ENCODE results near the gene OR51I2.

Gene OR51I2, protein sequence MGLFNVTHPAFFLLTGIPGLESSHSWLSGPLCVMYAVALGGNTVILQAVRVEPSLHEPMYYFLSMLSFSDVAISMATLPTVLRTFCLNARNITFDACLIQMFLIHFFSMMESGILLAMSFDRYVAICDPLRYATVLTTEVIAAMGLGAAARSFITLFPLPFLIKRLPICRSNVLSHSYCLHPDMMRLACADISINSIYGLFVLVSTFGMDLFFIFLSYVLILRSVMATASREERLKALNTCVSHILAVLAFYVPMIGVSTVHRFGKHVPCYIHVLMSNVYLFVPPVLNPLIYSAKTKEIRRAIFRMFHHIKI

DNA sequence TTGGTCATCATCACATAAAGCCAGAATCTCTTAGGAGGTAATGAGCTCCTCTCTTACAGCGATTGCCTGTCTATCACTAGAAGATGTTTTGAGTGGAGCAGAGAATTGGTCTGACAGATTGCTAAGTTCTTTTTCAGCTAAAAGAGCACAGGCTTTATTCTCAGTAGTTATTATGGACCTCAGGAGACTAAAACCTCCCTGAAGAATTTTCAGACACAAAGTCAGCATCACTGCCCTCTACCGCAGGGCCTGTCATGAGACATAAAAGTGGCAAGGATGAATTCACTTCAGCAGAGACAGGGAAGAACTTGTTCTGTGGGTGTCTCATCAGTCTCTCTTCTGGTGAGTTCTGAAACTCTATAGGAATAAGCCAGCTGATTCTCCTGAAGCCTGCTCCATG is at the start of gene OR51I2:
OR51I2 (plus strand) TSS at position 301 of the 400 bp plus-strand sequence. CDS start 4,166 bp downstream, outside the sequence.
- TF ChIP-seq POLR2A (IDR thresholded peaks at IDR 0.05; ENCODE audit: low read depth, low read length): no peak
- FAIRE-seq: peak; percentile 52

DNA sequence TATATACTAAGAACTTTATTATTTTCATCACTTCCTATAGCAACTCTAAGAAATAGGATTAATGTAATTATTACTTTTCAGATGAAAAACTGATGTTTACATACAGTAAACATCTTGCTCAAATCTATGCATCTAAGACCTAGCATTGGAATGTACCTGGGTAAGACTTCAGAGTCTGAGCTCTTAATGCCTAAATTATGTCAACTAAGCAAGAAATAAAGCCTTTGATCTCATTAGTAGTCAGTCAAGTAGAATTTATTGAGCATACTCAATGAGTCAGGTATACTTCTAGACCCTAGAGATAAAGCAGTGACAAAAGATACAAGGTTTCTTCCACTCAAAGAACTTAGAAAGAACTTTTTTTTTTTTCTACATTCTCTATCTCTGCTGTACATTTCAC is 44.0 kb upstream of the OR51I2 start:
- FAIRE-seq: peak; percentile 61
- TF ChIP-seq POLR2A (IDR thresholded peaks at IDR 0.05; ENCODE audit: low read depth, low read length): no peak

More for the DNA sequence above, at the start of gene OR51I2:
- DNase-seq (ENCODE audit: insufficient read length, low spot score): no peak

DNA sequence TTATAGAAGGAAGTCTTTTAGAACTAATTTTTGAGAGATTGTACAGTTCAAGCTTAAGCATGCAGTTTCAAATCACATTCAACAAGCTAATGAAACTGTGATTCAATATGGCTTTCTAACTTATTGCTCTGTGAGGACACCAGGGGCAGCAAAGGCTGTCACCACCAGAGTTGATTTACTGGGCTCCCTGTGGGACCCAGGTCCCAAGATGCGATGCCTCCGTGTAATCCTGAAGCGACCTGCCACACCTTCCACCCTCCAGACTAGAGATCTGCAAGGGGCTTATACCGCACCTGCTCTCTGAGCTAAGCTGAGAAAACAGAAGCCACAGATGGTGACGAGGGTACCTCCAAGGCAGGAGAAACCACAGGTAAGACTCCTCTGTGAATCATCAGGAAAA is 28.1 kb upstream of the OR51I2 start:
- no peak for TF ChIP-seq POLR2A (IDR thresholded peaks at IDR 0.05; ENCODE audit: low read depth, low read length)
- no peak for FAIRE-seq
- DNase-seq (ENCODE audit: insufficient read length, low spot score): no peak

More for the DNA sequence above, 44.0 kb upstream of the OR51I2 start:
- DNase-seq (ENCODE audit: insufficient read length, low spot score): no peak

- DNase-seq (ENCODE audit: insufficient read length, low spot score) (no peak), FAIRE-seq (peak; percentile 38)
- TF ChIP-seq POLR2A (IDR thresholded peaks at IDR 0.05; ENCODE audit: low read depth, low read length): no peak
Observed at GRCh38 chr11:5421811-5422210, 27.3 kb upstream of the OR51I2 start, which contains the start of gene OR51Q1. Gene OR51Q1, plus strand, starts transcription at chr11:5422111. Its CDS starts 90 bp downstream, at chr11:5422201.

DNA sequence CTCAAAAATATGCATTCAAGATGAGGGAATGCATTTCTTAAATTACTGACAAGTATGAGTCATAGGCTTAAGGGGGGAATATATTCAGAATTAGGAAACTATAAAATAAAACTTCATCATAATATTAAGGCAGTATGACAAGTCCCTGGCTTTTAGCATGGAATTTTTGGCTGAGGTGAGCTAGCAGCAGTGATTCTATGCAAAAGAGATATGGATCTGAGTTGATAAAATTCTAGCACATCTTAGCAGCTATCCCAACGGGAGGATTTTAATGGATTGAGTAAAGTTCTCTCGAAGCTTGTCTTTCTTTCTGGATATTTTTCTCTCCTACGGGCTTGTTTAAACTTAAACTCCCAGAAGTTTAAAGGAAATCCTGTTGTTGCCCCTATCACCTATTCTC is 26.0 kb upstream of the OR51I2 start:
- DNase-seq (ENCODE audit: insufficient read length, low spot score): no peak
- no peak for FAIRE-seq
- no peak for TF ChIP-seq POLR2A (IDR thresholded peaks at IDR 0.05; ENCODE audit: low read depth, low read length)

- DNase-seq (ENCODE audit: insufficient read length, low spot score): no peak
- FAIRE-seq: no peak
- no peak for TF ChIP-seq POLR2A (IDR thresholded peaks at IDR 0.05; ENCODE audit: low read depth, low read length)
Observed at GRCh38 chr11:5441414-5441813, 7.7 kb upstream of the OR51I2 start, which contains the start of gene OR51I1. Gene OR51I1, minus strand, starts transcription at chr11:5441514. Its CDS starts 0 bp downstream, at chr11:5441514.

DNA sequence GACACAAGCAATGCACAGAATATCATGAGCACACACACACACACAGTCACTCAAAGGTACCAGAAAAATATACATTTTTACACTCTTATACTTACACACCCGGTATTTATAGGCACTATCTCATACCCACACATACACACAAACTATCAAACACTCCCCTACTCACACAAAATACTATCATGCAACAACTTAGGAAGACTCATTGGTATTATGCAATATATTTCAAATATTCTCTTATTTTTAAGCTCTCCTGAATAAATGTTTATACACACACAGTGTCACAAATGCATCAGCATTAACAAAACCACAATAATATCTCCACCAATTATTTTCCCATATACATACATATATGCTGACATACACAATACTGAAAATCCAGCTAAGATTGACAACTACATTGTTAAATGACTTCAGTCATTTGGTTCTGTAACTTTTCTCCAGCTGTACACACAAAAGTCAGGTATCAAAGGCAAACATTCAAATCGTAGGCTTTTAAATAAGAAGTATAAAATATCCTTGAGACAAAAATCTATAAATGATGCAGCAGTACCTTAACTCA is 5.2 kb upstream of the OR51I2 start:
- TF ChIP-seq POLR2A (IDR thresholded peaks at IDR 0.05; ENCODE audit: low read depth, low read length): no peak
- peak; percentile 53 for FAIRE-seq
- DNase-seq (ENCODE audit: insufficient read length, low spot score): no peak

DNA sequence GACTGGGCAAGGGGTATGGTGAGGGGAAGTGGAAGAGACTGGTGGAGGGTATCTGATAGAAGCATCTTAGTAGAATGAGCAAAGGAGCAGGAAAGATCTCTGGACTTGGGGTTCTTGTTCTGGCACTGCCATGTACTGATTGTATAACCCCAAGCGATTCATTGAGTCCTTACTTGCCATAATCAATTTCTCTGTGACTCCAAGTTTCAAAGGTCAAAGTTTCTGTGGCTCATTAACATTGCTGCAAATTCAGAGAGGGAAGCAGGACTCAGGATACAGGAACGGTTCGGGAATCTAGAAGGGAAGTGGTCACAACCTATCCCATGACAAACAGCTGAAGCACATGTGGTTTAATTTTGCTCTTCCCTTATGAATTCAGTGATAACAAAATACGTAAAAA is 309 bp downstream of the OR51I2 start:
- FAIRE-seq: peak; percentile 78
- TF ChIP-seq POLR2A (IDR thresholded peaks at IDR 0.05; ENCODE audit: low read depth, low read length): no peak
- DNase-seq (ENCODE audit: insufficient read length, low spot score): no peak

- TF ChIP-seq POLR2A (IDR thresholded peaks at IDR 0.05; ENCODE audit: low read depth, low read length): no peak
- DNase-seq (ENCODE audit: insufficient read length, low spot score): no peak
- FAIRE-seq: no peak
Observed at GRCh38 chr11:5460983-5461621, 12.0 kb downstream of the OR51I2 start.

- no peak for DNase-seq (ENCODE audit: insufficient read length, low spot score)
- no peak for TF ChIP-seq POLR2A (IDR thresholded peaks at IDR 0.05; ENCODE audit: low read depth, low read length)
- peak; percentile 20 for FAIRE-seq
Observed at GRCh38 chr11:5467527-5467926, 18.4 kb downstream of the OR51I2 start.

GRCh38 chr11:5473921-5474320 is 24.8 kb downstream of the OR51I2 start:
- DNase-seq (ENCODE audit: insufficient read length, low spot score) (no peak), FAIRE-seq (peak; percentile 50)
- TF ChIP-seq POLR2A (IDR thresholded peaks at IDR 0.05; ENCODE audit: low read depth, low read length): no peak

DNA sequence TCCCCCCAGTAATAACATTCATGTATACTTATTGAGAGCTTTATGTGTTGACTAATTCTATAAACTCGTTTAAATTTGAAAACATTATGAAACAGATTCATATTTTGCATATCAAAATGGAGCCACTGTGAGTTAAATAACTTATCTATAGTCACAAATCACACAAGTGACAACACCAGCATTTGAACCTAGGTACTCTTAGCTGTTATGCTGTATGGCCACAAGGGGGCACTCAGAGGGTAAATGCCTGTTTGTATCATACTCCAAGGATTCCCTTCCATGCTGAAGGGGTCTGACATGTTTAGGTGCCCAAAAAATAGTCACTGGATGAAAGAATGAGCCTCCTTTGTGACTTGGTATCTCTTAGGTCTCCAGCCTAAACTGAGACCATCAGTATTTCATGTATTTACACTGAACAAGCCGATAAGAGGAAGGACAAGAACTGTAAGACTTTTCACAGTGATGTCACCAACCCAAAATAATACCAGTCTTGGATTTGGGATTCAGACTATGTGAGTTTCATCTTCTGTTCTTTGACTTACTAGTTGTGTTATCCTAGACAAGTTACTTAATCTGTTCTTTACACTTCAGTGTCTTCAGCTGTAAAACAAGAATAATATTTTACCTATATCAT is 27.2 kb downstream of the OR51I2 start:
- DNase-seq (ENCODE audit: insufficient read length, low spot score) (peak; percentile 25), FAIRE-seq (peak; percentile 97)
- no peak for TF ChIP-seq POLR2A (IDR thresholded peaks at IDR 0.05; ENCODE audit: low read depth, low read length)

- no peak for FAIRE-seq
- no peak for TF ChIP-seq POLR2A (IDR thresholded peaks at IDR 0.05; ENCODE audit: low read depth, low read length)
- no peak for DNase-seq (ENCODE audit: insufficient read length, low spot score)
Observed at GRCh38 chr11:5486003-5486402, 36.9 kb downstream of the OR51I2 start.

DNA sequence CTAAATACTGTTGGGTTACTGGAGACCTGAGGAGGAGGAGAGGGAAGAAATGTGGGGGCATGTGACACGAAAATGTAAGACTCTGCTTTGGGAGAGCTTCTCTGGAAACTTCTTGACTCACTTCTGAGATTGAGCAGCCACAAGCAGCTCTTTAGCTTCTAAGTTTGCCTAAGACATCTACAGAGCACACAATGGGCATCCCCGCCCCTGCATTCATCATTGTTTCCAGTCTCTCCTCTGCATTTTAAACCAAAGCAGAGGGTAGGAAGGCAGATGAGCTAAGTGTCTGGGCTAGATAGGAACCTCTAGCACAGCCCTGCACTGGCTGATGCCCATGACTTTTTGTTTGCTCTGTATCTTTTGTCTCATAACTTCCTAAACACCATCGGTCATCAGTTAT is 37.3 kb downstream of the OR51I2 start:
- no peak for TF ChIP-seq POLR2A (IDR thresholded peaks at IDR 0.05; ENCODE audit: low read depth, low read length)
- no peak for DNase-seq (ENCODE audit: insufficient read length, low spot score)
- FAIRE-seq: peak; percentile 50

Measured in H54 (cell line).